K562 (cell line): Measurements from ENCODE around the gene XPOT. TPM values are rescaled to one million over a fixed set of nuclear protein-coding genes. Genes with fewer than 3 reads are reported as not detected.

ENCODE experiments used
- DPF2 ChIP-seq: fragments of 450-650 bp; IDR thresholded peaks from 2 replicates; pipeline ENCODE4 v1.6.1; 2016
- E2F3 ChIP-seq: fragments of 250-450 bp; sonication (Bioruptor Pico); IDR thresholded peaks from 2 replicates; pipeline ENCODE4 v1.4.0; 2020; ENCODE audit warnings: mild to moderate bottlenecking
- GTF2E2 ChIP-seq: fragments of 200-800 bp; sonication (Bioruptor generic); IDR thresholded peaks from 2 replicates; pipeline ENCODE4 v1.6.1; 2016; ENCODE audit warnings: missing genetic modification characterization, missing compliant biosample characterization
- MCM7 ChIP-seq, 2 experiments: fragments of 450-650 bp; IDR thresholded peaks; 2 replicates each; pipeline ENCODE4 v1.6.1; 2016 to 2018
- MYNN ChIP-seq, 2 experiments: sonication (generic); formaldehyde crosslinking in 1 of 2; IDR thresholded peaks; 2 replicates each; pipeline versions ENCODE4 v1.5.0 to v1.6.1; 2016 to 2020; ENCODE audit warnings: antibody characterized with exemption in 1 of 2, missing genetic modification reagents in 1 of 2
- NCOA1 ChIP-seq: fragments of 450-650 bp; IDR thresholded peaks from 2 replicates; pipeline ENCODE4 v1.6.1; 2016; ENCODE audit warnings: low read depth
- NR4A1 ChIP-seq, 2 experiments: fragments of 250-450 bp in 1 of 2; fragments of 450-650 bp in 1 of 2; sonication (Bioruptor Pico) in 1 of 2; IDR thresholded peaks; 2 replicates each; pipeline versions ENCODE4 v1.4.0 to v1.6.1; 2016 to 2020; ENCODE audit warnings: mild to moderate bottlenecking in 2 of 2, missing compliant biosample characterization in 1 of 2, missing genetic modification characterization in 1 of 2, moderate library complexity in 1 of 2
- POLR2H ChIP-seq: IDR thresholded peaks from 2 replicates; pipeline ENCODE4 v1.6.1; 2016; ENCODE audit warnings: missing genetic modification characterization, low read depth, mild to moderate bottlenecking, control low read depth, missing compliant biosample characterization, moderate library complexity
- SIN3A ChIP-seq, 2 experiments: fragments of 150-350 bp in 1 of 2; IDR thresholded peaks; 2 replicates each; pipeline ENCODE4 v1.6.1; 2011 to 2016; ENCODE audit warnings: borderline replicate concordance in 2 of 2, low read depth in 2 of 2, low read length in 2 of 2, mild to moderate bottlenecking in 2 of 2, moderate library complexity in 2 of 2; ENCODE audit not compliant: control insufficient read depth in 1 of 2
- SIN3B ChIP-seq: fragments of 450-650 bp; IDR thresholded peaks from 2 replicates; pipeline ENCODE4 v1.6.1; 2017; ENCODE audit warnings: low read depth, mild to moderate bottlenecking, moderate library complexity
- SIX5 ChIP-seq, 2 experiments: IDR thresholded peaks; 2 replicates each; pipeline ENCODE4 v1.6.1; 2011; ENCODE audit warnings: low read length in 2 of 2, borderline replicate concordance in 1 of 2, low read depth in 1 of 2, mild to moderate bottlenecking in 1 of 2, moderate library complexity in 1 of 2; ENCODE audit not compliant: insufficient read depth in 1 of 2
- SMAD2 ChIP-seq: fragments of 150-350 bp; IDR thresholded peaks from 2 replicates; pipeline ENCODE4 v1.6.1; 2014; ENCODE audit warnings: low read depth, mild to moderate bottlenecking, low read length
- SPI1 ChIP-seq: IDR thresholded peaks from 2 replicates; pipeline ENCODE4 v1.6.1; 2011; ENCODE audit warnings: low read depth, low read length, control low read depth, borderline replicate concordance
- SRSF1 ChIP-seq: fragments of 200-400 bp; formaldehyde crosslinking; IDR thresholded peaks from 2 replicates; pipeline ENCODE4 v1.6.1; 2017; ENCODE audit warnings: mild to moderate bottlenecking, low read depth, low read length, moderate library complexity
- TBL1XR1 ChIP-seq, 2 experiments: IDR thresholded peaks; 2 replicates each; pipeline ENCODE4 v1.6.1; 2012; ENCODE audit warnings: improper control_type of control experiment in 2 of 2, low read length in 2 of 2, mild to moderate bottlenecking in 1 of 2
- WHSC1 ChIP-seq: IDR thresholded peaks from one replicate; pipeline ENCODE4 v1.6.1; 2012; ENCODE audit warnings: low read length, control low read depth, inconsistent platforms
- XRCC3 ChIP-seq: fragments of 450-650 bp; IDR thresholded peaks from 2 replicates; pipeline ENCODE4 v1.6.1; 2017; ENCODE audit warnings: mild to moderate bottlenecking, moderate library complexity
- YY1 ChIP-seq, 3 experiments: IDR thresholded peaks; 2 replicates each; pipeline ENCODE4 v1.6.1; 2011; ENCODE audit warnings: low read length in 2 of 3, mild to moderate bottlenecking in 2 of 3, moderate library complexity in 2 of 3, borderline replicate concordance in 1 of 3, control low read depth in 1 of 3, low read depth in 1 of 3; ENCODE audit not compliant: insufficient read depth in 3 of 3, insufficient replicate concordance in 2 of 3, control insufficient read depth in 1 of 3, insufficient read length in 1 of 3; ENCODE audit errors: extremely low read depth in 1 of 3
- ZNF24 ChIP-seq: fragments of 450-650 bp; IDR thresholded peaks from 2 replicates; pipeline ENCODE4 v1.6.1; 2016
- ZNF507 ChIP-seq: conservative IDR thresholded peaks from 2 replicates; pipeline ENCODE4 v1.6.1; 2017; ENCODE audit warnings: missing genetic modification characterization, missing compliant biosample characterization
- polyA plus RNA-seq, 8 experiments: library from polyadenylated mRNA; depleted of rRNA in 4 of 8; stranded (reverse) in 5 of 8; unstranded in 3 of 8; fragments of >200 nt; fragmentation: Nextera tagmentation in 2 of 8; fragmentation: Illumina TruSeq in 1 of 8; extraction: Ambion mirVana in 2 of 8; extraction: Trizol in 1 of 8; gene quantifications; 2 replicates each; pipeline versions ENCODE4 v1.2.1 to v1.2.3, GENCODE V29; 2011 to 2014; ENCODE audit warnings: inconsistent platforms in 1 of 8, missing spikeins in 1 of 8
- total RNA-seq, 7 experiments: library from RNA; depleted of rRNA in 6 of 7; stranded (reverse); fragments of >200 nt in 6 of 7; fragmentation: Illumina TruSeq in 2 of 7; extraction: Trizol in 2 of 7; gene quantifications; 2 replicates each; pipeline versions ENCODE4 v1.2.1 to v1.2.3, GENCODE V29; 2011 to 2021; ENCODE audit warnings: low replicate concordance in 1 of 7
- TF ChIP-seq, protein P1 (sequence below): fragments of 250-450 bp; sonication (Bioruptor Pico); IDR thresholded peaks from 2 replicates; pipeline ENCODE4 v1.8.0; 2021; ENCODE audit warnings: moderate library complexity, mild to moderate bottlenecking, inconsistent platforms
- TF ChIP-seq, protein P2 (sequence below), 2 experiments: fragments of 250-450 bp in 1 of 2; fragments of 450-650 bp in 1 of 2; sonication (Bioruptor Pico) in 1 of 2; IDR thresholded peaks; 2 replicates each; pipeline versions ENCODE4 v1.6.1 to v1.8.0; 2016 to 2021; ENCODE audit warnings: mild to moderate bottlenecking in 2 of 2, moderate library complexity in 2 of 2, missing compliant biosample characterization in 1 of 2, missing genetic modification characterization in 1 of 2
- TF ChIP-seq, protein P3 (sequence below): fragments of 250-450 bp; sonication (Bioruptor Pico); IDR thresholded peaks from 2 replicates; pipeline ENCODE4 v1.5.0; 2021

Gene XPOT
- total and polyA plus RNA-seq, 9 of the 15 experiments (the other 6 are each of a cell fraction or from before 2014, with no cell fraction given) = 26.2 to 192 (median 102) TPM

DNA sequence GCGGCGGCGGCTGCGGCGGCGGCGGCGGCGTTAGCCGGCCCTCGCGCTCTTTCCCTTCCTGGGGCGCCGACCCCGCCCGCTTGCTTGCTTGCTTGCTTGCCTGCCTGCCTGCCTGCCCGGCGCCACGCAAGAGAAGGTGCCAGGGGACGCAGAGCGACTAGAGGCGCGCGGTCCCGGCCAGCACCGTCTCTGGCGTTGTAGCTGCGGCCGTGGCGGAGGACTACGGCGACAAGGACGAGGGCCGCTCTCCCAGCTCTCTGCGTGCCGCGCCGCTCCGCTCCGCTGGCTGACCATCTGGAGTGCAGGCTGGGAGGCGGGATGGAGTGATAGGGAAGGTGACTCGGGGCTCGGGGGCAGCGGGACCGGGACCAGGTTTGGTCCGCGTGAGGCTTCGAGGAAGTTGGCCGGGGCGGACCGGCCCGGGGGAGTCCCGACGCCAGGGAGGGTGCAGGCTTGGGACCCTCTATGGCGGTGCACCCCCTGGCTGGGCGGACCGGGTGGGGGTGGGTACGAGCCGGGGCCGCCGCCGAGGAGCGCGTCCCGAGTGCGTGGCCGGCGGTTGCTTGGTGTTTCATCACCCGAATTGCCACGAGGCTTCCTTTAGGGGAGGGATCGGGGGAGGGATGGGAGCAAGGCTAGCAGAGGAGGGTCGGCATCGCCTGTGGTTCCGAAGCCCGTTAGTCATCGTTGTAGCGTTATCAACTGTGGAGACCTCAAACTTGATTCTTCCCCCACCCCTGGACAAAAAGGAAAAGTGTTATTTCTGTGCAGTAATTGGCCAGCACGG, 471 bp downstream of the XPOT start (continued):
- TF ChIP-seq YY1 (IDR thresholded peaks at IDR 0.05; ENCODE audit: borderline replicate concordance in 1 of 3, control insufficient read depth in 1 of 3, extremely low read depth in 1 of 3, insufficient read depth in 3 of 3, insufficient read length in 1 of 3, insufficient replicate concordance in 2 of 3, low read depth in 1 of 3, low read length in 2 of 3) (peak in 2 of 3 experiments; percentile 5 to 19), NCOA1 (no peak; the same call in 1 of the 2 replicates), SIX5 (IDR thresholded peaks at IDR 0.05; ENCODE audit: borderline replicate concordance in 1 of 2, insufficient read depth in 1 of 2, low read depth in 1 of 2, low read length in 2 of 2) (no peak), NR4A1 (CRISPR knock-in tag; IDR thresholded peaks at IDR 0.05) (peak; percentile 81; the same call in 1 of the 2 replicates), NR4A1 (tag; IDR thresholded peaks at IDR 0.05) (no peak), SIN3B (no peak), SPI1 (no peak), MCM7 (IDR thresholded peaks at IDR 0.05) (no peak), SMAD2 (no peak), DPF2 (no peak; the same call in 1 of the 2 replicates), E2F3 (0 out of 2 replicates have a peak, but pooled peaks have one; percentile 34), SIN3A (IDR thresholded peaks at IDR 0.05; ENCODE audit: borderline replicate concordance in 2 of 2, control insufficient read depth in 1 of 2, low read depth in 2 of 2, low read length in 2 of 2) (0 out of 4 replicates have a peak, but pooled peaks of 1 of the 2 experiments have one; percentile 43), MYNN (IDR thresholded peaks at IDR 0.05) (no peak), MYNN (CRISPR knock-in tag; IDR thresholded peaks at IDR 0.05) (no peak), WHSC1 (no peak), ZNF507 (tag) (no peak), GTF2E2 (tag) (peak; percentile 94), XRCC3 (no peak), ZNF24 (no peak), POLR2H (tag) (peak; percentile 92; the same call in 1 of the 2 replicates), TBL1XR1 (IDR thresholded peaks at IDR 0.05; ENCODE audit: low read length in 2 of 2) (0 out of 4 replicates have a peak, but pooled peaks of 1 of the 2 experiments have one; percentile 22), SRSF1 (no peak)
- TF ChIP-seq, protein P1, sequence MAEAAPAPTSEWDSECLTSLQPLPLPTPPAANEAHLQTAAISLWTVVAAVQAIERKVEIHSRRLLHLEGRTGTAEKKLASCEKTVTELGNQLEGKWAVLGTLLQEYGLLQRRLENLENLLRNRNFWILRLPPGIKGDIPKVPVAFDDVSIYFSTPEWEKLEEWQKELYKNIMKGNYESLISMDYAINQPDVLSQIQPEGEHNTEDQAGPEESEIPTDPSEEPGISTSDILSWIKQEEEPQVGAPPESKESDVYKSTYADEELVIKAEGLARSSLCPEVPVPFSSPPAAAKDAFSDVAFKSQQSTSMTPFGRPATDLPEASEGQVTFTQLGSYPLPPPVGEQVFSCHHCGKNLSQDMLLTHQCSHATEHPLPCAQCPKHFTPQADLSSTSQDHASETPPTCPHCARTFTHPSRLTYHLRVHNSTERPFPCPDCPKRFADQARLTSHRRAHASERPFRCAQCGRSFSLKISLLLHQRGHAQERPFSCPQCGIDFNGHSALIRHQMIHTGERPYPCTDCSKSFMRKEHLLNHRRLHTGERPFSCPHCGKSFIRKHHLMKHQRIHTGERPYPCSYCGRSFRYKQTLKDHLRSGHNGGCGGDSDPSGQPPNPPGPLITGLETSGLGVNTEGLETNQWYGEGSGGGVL (CRISPR knock-in tag) = no peak
- TF ChIP-seq, protein P2, sequence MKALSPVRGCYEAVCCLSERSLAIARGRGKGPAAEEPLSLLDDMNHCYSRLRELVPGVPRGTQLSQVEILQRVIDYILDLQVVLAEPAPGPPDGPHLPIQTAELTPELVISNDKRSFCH (CRISPR knock-in tag; IDR thresholded peaks at IDR 0.05) = no peak
- TF ChIP-seq, protein P2 (tag; IDR thresholded peaks at IDR 0.05) = peak; percentile 57; the same call in 1 of the 2 replicates
- TF ChIP-seq, protein P3, sequence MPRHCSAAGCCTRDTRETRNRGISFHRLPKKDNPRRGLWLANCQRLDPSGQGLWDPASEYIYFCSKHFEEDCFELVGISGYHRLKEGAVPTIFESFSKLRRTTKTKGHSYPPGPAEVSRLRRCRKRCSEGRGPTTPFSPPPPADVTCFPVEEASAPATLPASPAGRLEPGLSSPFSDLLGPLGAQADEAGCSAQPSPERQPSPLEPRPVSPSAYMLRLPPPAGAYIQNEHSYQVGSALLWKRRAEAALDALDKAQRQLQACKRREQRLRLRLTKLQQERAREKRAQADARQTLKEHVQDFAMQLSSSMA (CRISPR knock-in tag) = 0 out of 2 replicates have a peak, but pooled peaks have one; percentile 71
